HG02852 (cell line): ENCODE data around the gene CEP112.
"Not testable (repeated sequence)": the region's sequence is repeated elsewhere in the genome, so short reads cannot be mapped to it uniquely, and the experiment has no call there.

Experiments used
- ATAC-seq: cut with Tn5 transposase; IDR thresholded peaks from one replicate; pipeline ENCODE4 v1.9.1; 2021; ENCODE audit warnings: mild to moderate bottlenecking, moderate library complexity; ENCODE audit not compliant: unreplicated experiment

Gene CEP112

DNA sequence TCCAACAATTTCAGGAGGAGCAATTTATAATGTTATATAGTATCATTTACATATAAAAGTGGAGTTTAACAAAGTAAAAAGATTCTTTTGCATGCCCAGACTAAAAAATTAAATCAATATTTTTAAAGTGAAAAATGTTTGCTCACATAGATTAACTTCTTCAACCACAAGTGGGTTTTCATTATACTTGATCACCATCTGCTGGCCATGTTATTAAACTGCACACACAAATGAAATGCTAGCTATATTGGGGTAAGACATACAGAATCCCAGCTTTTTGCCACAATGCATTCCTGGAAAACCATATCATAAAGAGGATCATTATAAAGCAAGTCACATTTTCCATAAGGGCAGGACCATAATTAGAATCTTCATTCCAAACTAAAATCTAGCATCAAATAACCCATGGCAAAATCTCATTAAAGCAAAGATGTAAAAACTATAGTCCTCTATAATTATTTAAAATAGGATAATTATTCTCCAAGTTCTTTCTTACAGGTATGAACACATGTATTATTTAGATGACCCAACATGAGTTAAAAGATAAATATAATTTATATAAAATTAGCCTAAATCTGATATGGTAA lies 26.3 kb downstream of the CEP112 start:
- ATAC-seq = no peak

DNA sequence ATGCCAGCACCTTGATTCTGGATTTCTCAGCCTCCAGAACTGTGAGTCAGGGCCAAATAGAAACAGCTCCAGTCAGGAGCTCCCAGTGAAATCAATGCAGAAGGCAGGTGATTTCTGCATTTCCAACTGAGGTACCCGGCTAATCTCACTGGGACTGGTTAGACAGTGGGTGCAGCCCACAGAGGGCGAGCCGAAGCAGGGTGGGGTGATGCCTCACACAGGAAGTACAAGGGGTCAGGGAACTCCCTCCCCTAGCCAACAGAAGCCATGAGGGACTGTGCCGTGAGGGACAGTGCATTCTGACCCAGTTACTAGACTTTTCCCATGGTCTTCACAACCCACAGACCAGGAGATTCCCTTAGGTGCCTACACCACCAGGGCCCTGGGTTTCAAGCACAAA lies 36.9 kb downstream of the CEP112 start:
- ATAC-seq = not testable (repeated sequence)

DNA sequence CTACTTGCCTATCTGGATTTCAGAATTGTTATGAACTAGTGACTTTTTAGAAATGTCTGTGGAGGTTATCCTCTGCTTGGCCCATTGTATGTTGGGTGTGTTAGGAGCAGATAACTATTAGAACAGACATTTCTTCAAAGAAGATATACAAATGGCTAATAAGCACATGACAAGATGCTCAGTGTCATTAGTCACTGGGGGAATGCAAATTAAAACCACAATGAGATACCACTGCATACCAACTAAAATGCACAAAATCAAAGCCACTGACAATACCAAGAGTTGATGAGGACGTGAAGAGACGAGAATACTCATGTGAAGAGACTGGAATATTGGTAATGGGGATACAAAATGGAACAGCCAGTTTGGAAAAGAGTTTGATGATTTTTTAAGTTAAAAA lies 39.2 kb downstream of the CEP112 start:
- ATAC-seq = no peak

DNA sequence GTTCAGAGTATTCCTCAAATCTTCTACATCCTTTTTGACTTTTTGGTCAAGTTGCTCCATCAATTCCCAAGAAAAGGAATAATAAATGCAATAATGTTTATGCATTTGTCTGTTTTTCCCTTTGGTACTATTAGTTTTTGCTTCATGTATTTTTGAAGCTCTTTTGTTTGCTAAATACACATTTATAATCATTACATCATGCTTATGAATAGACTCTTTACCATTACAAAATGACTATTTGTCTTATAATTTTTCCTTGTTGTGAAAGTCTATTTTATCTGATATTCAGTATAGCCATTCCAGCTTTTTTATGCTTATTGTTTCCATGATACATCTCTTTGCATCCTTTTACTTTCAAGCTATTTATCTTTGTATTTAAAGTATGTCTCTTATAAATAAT lies 41.2 kb downstream of the CEP112 start:
- no peak for ATAC-seq

DNA sequence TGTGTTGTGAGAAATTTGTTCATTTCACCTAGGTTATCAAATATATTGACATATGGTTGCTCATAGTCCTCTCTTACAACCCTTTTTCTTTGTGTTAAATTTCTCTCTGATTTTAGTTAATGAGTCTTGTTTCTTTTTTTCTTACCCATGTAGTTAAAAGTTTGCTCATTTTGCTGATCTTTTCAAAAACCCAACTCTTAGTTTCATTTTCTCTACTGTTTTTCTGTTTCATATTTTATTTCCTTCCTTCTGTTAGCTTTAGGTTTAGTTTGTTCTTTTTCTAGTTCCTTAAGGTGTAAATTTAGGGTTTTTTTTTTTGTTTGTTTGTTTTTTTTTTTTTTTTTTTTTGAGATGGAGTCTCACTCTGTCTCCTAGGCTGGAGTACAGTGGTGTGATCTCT lies 42.4 kb downstream of the CEP112 start:
- ATAC-seq = no peak

DNA sequence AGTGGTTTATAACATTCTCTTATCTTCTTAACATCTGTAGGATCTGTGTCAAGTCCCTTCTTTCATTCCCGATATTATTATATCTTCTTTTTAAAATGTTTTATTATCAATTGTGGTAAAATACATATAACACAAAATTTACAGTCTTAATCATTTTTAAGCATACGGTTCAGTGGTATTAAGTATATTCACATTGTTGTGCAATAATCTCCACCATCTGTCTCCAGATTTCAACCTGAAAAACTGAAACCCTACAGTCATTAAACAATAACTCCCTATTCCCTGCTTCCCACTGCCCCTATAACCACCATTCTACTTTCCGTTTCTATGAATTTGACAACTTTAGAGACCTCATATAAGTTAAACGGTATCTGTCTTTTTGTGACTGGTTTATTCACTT lies 45.5 kb downstream of the CEP112 start:
- ATAC-seq = no peak

DNA sequence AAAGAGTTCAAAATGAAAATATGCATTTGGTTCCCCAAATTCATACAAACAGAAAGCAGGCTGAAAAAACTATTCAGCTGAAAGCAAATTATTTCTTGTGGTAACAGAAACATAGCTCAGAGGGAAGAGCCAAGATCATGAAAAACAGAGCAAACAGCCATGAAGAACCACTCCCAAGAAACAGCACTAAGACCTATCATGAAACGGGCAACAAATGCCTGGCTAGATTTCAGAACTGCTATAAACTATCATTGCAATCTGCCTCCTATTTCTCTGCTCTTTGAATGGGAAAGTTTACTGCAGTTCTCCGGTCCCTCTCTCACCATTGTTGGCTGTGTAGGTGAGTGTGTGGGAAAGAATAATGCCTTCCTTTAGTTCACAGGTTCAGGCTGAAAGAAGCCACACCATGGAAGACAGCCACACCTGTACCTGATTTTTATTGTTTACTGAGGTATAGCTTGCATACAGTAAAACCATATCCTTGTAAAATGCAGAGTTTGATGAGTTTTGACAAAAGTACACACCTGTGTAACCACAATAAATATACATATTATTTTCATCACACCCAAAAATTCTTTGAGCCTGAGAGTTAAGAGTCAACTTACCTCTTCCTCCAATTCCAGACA lies 48.2 kb downstream of the CEP112 start:
- no peak for ATAC-seq

DNA sequence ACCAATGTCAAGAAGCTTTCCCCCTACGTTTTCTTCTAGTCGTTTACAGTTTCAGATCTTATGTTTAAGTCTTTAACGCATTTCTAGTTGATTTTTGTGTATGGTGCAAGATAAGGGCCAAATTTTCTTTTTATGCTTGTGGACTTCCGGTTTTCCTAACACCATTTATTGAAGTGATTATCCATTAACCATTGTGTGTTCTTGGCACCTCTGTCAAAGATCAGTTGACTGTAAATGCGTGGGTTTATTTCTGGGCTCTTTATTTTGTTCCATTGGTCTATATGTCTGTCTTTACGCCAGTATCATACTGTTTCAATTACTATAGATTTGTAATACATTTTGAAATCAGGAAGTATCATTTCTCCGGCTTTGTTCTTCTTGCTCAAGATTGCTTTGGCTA lies 49.5 kb downstream of the CEP112 start:
- no peak for ATAC-seq

DNA sequence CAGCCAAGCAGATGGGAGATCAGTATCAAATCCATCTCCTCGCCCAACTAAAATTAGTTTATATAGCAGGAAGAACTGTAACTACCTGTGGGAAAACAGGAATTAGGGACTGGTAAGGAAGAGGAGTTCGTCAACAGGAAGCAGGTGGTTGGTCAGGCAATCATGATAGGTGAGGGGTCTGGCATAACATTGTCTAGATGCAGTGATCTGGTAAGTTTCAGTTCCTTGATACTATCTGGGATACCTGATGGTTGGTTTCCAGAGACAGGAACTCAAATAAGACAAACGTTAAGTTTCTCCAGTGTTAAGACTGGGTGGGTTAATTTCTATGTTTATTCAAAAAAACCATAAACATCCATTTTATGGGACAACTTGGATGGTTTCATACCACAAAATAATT lies 53.8 kb downstream of the CEP112 start:
- ATAC-seq = no peak

DNA sequence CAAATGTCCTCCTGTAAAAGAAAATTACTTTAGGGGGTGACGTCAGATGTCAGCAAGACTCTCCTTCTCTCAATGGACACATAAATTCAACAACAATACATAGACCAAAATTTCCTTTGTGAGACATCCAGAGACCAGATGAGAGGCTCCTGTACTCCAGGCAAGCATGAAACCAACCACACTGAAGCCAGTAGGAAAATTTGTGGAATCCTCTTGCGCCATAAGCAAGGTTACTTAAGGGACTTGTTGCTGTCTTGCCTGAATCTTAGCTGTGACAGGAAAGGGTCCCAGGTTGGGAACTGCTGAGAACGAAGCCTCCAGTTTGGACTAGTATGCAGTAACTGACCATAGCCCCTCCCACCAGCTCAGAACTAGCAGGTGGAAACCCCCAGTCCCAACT lies 56.0 kb downstream of the CEP112 start:
- ATAC-seq = no peak

DNA sequence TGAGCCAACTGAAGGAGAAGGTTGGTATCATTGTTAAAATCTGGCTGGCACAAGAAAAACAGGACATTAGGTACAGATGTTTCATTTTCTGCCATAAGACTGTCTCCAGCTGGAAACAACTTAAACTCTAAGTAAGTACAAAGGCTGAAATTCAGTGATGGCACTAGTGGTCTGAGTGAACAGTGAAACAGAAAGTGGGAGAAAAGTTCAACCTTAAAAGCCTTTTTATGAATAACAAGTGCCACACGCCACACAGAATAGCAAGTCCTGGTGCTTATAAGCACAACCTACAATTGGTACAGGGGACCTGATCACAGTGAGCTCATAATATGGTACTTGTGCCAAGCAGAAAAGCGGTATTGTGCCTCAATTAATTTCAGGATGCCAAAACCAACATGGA lies 56.7 kb downstream of the CEP112 start:
- ATAC-seq = no peak

DNA sequence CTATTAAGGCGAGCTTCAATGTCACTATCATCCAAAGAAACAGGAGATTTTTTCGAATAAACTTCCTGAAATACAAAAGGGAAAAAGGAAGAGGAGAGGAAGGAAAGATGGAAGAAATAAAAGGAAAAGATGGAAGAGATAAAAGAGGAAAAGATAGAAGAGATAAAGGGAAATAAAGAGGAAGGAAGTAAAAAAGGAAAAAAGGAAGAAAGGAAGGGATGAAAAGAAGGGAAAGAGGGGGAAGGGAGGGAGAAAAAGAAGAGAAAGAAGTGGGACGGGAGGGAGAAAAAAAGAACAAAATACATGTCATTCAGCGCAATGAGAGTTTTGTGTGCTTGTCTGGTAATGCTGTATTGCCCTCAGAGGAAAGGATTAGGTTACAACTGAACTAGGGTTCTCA lies 62.2 kb downstream of the CEP112 start:
- ATAC-seq = no peak

DNA sequence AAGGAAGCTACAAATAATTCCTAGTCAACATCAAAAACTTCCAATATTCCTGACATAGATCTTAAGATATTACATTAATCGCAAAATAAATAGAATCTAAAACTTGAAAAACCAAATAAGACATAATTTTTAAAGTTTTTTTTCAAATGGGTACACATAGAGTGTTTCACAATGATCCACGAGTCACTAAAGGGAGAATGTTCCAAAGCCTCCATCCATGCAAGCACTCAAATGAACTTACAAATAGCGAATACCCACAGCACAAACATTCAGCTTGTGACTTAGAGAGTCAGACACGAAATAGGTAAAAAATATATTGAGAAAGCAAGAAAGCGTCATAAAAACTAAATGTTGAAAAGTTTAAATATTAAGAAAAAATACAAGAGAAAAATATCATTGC lies 65.7 kb downstream of the CEP112 start:
- no peak for ATAC-seq

DNA sequence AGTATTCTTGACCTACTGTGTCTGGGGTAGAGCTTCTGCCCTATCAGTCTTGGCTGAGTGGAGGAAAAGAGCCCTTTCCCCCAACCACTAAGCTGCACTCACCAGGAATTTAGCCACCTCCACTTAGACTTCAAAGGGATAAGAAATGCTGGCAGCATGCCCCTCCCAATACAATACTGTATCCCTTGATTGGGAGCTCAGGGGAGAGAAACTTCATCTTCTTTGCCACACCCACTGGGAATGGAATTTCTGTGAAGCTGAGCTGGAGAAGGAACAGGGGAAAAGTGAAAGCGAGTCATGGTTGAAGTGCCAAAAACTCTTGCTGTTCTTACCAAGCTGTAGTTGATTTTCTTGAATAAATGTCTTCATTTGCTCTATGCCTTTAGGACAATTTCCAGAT lies 68.8 kb downstream of the CEP112 start:
- ATAC-seq = no peak

DNA sequence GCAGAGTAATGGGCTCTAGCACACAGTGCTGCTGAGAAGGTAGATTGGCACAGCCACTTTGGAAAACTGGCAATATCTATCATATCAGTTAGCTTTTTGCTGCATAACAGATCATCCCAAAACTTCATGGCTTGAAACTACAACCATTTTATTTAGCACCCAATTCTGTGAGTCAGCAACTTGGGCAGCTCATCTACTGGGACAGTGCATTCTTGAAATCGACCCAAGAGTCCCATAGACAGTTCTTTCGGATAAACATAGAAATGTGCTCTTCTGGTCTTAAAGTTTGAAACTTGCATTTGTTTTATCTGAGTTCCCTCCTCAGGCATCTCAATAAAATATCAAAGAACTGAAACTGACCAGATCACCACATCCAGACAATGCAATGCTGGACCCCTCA lies 76.7 kb downstream of the CEP112 start:
- ATAC-seq = no peak

DNA sequence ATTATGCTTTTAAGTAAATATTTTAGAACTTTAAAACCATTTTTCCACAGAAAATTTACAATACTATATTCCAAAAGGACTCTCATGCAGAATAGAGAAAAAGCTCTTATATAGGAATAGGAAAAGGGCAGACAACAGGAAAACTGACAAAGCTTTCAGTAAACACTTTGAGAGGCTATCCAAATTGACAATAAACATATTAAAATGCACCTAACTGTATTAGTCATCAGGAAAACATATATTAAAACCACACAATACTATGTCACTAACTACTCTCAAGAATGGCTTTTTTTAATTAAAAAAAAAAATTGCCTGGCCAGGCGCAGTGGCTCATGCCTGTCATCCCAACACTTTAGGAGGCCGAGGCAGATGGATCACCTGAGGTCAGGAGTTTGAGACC lies 77.3 kb downstream of the CEP112 start:
- no peak for ATAC-seq

DNA sequence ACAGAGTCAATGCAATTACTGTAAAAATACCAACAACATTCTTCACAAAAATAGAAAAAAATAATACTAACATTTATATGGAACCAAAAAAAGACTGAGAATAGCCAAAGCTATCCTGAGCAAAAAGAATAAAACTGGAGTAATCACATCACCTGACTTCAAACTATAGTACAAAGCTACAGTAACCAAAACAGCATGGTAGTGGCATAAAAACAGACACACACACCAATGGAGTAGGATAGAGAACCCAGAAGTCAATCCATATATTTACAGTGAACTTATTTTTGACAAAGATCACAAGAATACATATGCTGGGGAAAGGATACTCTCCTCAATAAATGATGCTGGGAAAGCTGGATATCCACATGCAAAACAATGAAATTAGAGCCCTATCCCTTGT lies 84.2 kb downstream of the CEP112 start:
- ATAC-seq = no peak

DNA sequence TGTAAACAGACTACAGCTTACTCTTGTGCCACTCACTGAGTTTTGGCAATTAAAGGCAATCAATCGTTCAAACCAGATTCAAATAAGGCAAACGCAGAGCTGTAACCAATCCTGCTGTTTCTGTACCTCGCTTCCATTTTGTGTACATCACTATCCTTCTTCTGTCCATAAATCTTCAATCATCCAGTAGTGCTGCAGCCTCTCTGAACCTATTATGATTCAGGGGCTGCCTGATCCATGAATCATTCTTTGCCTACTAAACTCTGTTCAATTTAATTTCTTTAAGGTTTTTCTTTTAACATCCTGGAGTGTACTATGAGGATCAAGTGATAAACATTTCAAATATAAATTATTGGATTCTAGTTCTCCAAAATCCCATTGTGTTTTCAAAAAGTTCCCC lies 93.9 kb downstream of the CEP112 start:
- no peak for ATAC-seq

DNA sequence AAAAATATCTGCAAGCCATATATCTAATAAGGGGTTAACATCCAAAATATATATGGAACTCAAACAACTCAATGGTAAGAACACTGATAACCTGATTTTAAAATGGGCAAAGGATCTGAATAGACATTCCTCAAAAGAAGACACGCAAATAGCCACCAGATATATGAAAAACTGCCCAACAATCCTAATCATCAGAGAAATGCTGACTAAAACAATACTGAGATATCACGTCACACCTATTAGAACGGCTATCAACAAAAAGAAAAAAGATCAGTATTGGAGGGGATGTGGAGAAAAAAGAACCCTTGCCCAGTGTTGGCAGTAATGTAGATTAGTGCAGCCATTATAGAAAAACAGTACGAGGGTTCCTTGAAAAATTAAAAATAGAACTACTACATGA lies 97.2 kb downstream of the CEP112 start:
- no peak for ATAC-seq

DNA sequence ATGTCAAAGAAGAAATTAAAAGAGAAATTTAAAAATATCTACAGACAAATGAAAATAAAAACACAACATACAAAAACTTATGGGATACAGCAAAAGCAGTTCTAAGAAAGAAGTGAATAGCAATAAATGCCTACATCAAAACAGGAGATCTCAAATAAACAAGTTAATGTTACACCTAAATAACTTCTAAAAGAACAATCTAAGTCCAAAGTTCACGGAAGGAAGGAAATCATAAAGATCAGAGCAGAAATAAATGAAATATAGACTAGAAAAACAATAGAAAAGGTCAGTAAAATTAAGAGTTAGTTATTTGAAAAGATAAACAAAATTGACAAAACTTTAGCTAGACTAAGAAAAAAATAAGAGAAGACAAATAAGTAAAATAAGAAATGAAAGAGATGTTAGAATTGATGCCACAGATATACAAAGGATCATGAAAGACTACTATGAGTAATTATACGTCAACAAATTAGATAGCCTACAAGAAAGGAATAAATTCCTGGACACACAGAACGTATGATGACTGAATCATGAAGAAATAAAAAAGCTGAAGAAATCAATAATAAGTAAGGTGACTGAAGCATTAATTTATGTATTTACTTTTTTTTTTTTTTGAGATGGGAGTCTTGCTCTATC lies 100.4 kb downstream of the CEP112 start:
- ATAC-seq = no peak

DNA sequence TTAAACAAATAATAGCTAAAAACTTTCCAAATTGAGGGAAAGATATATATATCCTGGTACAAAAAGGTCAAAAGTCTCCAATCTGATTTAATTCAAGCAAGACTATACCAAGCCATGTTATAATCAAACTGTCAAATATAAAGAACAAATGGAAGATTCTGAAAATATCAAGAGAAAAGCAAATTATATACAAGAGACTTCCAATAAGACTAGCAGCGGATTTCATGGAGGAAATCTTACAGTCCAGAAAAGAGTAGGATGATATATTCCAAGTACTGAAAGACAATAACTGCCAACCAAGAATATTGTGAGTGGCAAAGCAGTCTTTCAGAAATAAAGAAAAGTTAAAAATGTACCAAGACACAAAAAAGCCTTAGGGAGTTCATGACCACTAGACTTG lies 102.2 kb downstream of the CEP112 start:
- ATAC-seq = no peak

DNA sequence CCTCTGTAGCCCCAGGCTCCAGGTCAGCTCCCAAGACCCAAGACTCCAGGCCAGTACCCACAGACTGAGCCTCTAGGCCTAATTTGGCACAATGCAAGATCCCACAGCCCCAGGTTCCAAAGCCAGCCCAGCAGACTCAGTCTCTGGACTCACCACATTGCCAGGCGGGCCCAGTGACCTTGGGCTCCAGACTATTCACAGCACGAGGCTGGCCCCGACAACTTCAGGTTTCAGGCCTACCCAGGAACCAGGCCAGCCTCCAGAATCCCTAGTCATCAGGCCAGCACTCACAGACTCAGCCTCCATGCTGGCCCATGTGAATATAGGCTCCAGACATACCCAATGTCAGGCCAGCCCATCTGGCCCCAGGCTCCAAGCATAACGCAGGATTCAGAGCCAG lies 103.8 kb downstream of the CEP112 start:
- no peak for ATAC-seq

DNA sequence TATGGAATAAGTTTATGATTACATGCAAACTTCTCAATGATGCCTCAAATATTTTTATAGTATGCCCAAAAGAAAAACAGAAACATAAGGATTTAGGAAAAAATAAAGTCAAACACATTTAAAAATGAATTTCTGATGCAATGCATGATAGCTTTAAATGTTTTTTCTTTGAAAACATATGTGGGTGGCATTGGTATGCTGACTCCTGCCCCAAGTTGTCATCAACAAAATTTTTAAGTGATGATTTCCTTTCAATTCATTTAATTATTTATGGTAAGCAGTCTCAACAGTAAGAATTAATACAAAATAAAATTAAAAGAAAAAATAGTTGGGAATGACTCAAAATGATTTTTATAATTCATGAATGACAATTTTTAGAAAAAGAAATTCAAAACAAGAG lies 104.9 kb downstream of the CEP112 start:
- ATAC-seq = no peak
